HUDEP-2 (cell line): ENCODE measurements around the gene CADM1.

ENCODE experiments used
- DNase-seq, 76 experiments: peaks; one replicate each; lab custom pipeline; 2025; ENCODE audit not compliant: unreplicated experiment in 76 of 76; lab: John Stamatoyannopoulos, UW

Gene CADM1

DNA sequence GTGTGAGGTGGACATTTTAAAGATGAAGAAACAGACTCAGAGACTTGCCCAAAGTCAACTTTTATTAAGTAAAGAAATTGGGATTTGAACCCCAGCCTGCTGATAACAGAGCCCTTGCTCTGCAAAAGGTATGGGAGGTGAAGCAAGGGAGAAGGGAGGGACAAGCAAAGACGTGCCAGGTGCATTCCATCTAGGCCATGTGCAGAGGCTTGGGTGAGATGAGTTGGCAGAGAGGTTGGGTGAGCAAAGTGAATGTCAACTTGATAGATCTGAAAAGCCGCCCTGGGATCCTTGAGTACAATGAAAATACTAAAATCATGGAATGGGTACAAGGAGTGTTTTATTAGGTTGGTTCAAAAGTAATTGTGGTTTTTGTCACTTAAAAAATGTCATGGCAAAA lies 341.3 kb downstream of the CADM1 start:
- DNase-seq, result no peak

GRCh38 chr11:115161876-115162275 lies 342.3 kb downstream of the CADM1 start:
- no peak for DNase-seq

- no peak for DNase-seq
Observed at GRCh38 chr11:115159207-115159606, 345.0 kb downstream of the CADM1 start.

GRCh38 chr11:115158053-115158452 lies 346.2 kb downstream of the CADM1 start:
- no peak for DNase-seq

DNA sequence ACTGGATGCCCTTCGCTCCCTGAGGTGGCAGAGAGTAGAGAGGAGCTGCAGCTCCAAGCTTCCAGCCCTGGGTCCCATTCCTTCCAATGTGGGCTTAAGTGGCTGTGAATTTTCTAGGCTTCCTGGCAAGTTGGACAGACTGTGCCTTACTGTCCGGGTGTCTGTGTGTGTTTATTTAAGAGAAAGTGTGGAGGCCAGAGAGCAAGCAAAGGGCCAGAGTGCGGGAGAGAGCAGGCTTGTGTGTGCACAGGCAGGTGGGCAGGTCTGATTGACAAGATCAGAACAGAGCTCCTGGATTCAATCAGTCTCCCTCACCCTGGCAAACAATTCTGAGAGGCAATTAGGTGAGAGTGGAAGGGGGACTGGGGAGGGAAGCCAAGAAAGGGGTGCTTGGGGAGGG lies 347.0 kb downstream of the CADM1 start:
- no peak for DNase-seq

DNA sequence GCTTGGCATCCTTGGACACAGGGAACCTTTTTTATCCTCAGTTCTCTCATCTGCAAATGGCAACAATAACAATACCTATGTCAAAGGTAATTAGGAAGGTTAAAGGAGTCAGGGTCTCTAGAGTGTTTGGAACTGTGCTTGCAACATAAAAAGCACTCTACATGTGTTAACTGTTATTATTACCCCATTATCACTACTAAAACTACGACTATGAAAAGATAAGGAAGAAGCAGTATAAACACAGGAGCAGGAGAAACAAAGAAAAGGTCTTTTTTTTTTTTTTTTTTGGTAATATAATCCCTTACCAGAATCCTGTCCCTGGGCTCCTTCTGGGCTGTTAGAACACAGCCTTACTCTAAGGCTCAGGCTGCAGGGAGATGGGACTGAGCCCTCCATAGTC lies 348.2 kb downstream of the CADM1 start:
- no peak for DNase-seq

GRCh38 chr11:115155320-115155719 lies 348.9 kb downstream of the CADM1 start:
- DNase-seq, result no peak

DNA sequence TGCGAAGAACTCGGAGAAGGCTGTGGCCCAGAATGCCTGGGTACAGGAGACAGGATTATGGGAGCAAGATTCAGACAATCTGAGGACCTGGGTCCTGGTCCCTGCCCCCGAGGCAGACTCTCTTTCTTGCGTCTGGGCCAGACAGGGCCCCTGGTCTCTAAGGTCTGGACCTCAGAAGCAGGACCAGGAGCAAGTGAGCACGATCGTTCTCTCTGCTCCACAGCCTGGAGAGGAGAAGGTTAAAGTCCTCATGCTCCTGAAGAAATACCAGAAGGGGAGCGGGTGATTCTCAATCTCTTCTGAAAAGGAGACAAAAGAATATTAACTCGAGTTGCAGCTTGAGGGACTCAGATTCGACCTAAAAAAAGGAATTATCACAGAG lies 349.9 kb downstream of the CADM1 start:
- DNase-seq, result no peak

DNA sequence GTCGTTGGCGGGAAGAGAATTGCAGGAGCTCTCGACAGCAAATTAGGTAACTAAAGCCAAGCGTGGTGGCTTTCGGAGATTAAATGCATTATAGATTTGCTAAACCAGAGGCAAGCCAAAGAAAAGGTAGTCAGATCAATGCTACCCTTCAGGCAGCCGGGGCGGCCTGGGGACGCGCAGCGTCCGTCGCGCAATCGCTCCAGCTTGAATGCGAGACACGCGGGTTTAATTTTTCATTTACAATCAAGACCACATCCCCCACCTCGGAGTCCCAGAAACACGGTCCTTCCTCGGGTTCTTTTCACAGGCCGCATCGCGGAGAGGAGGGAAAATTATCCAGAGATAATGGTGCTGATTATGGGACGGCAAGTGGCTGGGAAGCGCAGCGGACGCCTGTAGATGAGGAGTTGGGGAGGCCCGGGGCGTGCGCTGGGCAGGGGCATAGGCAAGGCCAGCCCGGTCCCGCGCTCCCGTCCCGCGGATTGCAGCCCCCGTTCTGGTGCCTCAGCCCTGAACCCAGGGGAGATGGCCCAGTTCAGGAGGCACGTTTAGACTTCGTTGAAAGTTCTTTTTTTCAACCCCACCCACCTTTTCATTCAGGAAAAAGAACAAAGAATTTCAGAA lies 350.4 kb downstream of the CADM1 start:
- no peak for DNase-seq

DNA sequence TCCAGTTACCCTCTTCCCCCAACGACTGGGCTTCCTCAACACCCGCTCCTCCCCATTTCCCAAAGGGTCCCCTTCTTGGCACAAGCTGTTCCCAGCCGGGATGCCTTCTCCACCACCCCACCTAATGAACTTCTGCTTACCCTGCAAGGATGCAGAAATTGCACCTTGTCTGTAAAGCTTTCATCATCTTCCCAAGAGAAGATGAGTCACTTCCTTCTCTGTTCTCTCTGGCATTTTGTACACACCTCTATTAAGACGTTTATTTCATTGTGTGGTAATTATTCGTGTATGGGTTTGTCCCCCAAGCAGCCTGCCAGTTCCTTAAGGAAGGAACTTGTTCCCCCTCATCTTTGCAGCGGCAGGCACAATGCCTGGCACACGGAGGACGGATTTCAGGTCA lies 351.1 kb downstream of the CADM1 start:
- no peak for DNase-seq

DNA sequence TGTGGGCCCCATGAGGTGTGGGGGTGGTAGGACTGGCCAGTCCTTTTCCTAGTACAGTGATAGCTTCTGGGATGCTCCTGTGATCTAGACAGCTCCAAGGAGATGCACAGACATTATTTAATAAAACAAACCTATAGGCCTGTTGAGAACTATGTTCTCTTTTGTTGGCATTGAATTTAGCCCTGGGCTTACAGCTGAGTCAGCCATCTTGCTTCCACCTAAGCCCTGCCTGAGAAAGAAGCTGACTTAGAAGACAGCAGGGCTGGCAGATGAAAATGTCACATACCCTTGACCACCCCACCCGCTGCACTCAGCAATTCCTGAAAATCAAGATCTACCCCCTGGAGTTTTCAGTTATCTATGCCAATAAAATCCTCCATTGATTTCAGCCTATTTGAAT lies 353.2 kb downstream of the CADM1 start:
- DNase-seq, result no peak

DNA sequence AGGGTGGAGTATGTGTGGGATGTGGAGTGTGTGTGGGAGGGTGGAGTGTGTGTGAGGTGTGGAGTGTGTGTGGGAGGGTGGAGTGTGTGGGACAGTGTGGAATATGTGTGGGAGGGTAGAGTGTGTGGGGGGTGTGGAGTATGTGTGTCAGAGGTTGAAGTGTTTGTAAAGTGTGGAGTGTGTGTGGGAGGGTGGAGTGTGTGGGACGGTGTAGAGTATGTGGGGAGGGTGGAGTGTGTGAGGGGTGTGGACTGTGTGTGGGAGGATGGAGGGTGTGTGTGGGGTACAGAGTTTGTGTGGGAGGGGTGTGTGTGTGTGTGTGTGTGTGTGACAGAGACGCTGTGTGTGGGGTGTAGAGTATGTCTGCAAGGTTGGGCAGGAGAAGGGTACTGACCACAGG lies 355.5 kb downstream of the CADM1 start:
- no peak for DNase-seq

- DNase-seq, result no peak
Observed at GRCh38 chr11:115148101-115148500, 356.1 kb downstream of the CADM1 start.

- DNase-seq, result no peak
Observed at GRCh38 chr11:115147243-115147807, 356.9 kb downstream of the CADM1 start.

- DNase-seq, result no peak
Observed at GRCh38 chr11:115146425-115146824, 357.8 kb downstream of the CADM1 start.

DNA sequence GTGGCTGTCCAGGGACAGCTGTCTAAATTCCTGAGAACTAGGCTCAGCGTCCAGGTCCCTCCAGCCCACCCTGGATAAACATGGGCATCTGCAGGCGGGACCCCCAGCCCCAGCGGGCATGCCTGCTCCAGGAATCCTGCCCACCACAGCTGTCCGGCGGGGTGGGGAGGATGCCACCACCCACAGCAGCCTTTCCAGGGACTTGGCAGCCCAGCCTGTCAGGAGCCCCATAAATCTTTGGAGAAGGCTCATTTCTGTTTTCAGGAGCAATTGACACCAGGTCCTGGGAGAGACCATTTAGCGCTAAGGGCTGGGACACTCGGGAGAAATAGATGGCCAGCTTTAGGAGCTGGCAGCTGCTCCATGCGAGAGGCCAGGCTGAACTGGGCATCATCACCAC lies 358.9 kb downstream of the CADM1 start:
- no peak for DNase-seq

- DNase-seq, result no peak
Observed at GRCh38 chr11:115144914-115145313, 359.3 kb downstream of the CADM1 start.

DNA sequence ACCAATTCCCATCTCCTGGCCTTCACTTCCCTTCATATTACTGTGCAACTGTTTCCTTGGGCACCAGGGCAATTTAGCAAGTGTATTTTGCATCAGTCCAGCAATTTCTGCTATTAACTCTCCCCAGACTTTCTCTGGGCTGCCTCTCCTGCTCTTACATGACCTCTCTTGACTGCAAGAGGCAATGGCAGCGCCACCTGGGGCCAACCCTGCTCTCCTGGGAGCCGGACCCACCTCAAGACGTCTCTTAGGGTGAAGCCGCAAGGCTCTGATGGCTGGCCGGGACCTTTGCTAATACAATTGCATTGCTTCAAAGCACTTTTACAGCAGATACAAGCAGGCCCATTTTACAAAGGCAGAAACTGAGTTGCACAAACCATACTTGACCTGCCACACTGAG lies 360.2 kb downstream of the CADM1 start:
- DNase-seq, result no peak

DNA sequence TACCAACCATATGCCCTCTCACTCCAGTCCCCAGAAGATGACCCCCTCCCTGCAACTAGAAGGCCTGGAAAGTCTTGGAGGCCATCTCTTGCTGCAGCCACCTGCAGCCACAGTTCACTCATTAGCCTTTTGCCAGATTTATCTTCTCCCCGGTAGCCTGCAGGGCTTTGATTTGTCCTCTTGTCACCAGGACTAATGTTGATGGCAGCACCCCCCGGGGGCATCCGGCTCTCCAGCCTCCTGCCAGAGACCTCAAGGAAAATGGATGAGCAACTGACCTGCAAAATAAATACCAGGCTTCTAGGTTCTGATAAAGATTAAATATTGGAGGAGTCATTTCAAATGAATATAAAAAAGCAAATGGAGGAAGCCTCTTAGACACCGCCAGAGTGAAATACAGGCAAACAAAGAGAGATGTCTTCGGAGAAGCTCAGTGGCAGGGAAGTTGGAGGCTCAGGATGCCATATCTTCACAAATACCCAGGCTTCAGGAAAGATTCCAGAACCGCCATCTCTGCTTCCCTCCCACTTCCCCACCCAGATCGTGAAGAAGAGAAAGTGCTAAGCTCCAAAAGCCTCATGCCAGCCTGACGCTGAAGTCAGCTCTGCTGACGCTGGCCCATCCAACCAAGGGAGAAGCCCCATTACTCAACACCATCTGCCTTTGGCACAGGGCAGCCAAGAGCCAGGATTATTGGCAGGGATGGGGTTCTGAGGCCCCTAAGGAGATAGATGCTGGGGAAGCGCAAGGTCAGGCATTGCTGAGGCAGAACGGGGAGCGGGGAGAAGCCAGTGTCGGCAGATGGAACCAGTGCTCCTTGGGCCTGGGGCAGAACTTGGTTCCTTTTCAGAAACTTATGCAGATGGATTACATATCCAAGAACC lies 362.7 kb downstream of the CADM1 start:
- DNase-seq, result no peak

DNA sequence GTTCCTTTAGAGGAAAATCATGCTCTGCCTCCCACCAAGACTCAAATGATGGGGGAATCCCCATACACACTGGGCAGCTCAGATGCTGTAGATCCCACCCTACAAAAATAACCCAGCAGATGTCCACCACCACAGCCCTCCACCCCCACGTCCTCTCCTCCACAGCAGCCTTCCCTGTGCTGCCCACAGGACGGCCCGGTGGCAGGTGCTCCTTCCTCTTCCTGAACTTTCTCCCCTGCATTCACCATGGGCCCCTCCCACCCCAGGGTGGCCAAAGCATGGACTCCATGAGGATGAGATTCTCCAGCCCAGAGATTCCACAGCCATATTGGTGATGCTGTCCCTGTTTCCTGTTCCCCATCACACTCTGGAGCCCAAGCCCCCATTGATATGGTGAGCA lies 368.3 kb downstream of the CADM1 start:
- DNase-seq, result no peak

GRCh38 chr11:115134926-115135325 lies 369.3 kb downstream of the CADM1 start:
- no peak for DNase-seq
